Activated CD8-positive, alpha-beta T cell treated with anti-CD3 and anti-CD28 coated beads for 36 hours (primary cell): Measurements from ENCODE around the gene DHRSX. TPM values are rescaled to one million over a fixed set of nuclear protein-coding genes. Genes with fewer than 3 reads are reported as not detected.
A peak's percentile ranks its signal among the peaks of the same experiment; 100 is the strongest.

Experiments used
- ATAC-seq: fragments of 200-7000 bp; cut with Tn5 transposase; one replicate; pipeline ENCODE4 v1.10.0; 2021; ENCODE audit warnings: mild to moderate bottlenecking, moderate library complexity
- CTCF ChIA-PET: fragments of 350-600 bp; sonication (Branson Sonifier 250); formaldehyde crosslinking; loops from one replicate; lab custom pipeline; 2021; ENCODE audit warnings: antibody characterized with exemption; lab: Charles Lee
- POLR2A ChIA-PET: fragments of 350-600 bp; sonication (Branson Sonifier 250); formaldehyde crosslinking; loops from one replicate; lab custom pipeline; 2021; ENCODE audit warnings: antibody characterized with exemption; lab: Charles Lee
- DNase-seq: peaks from one replicate; pipeline ENCODE4 v3.0.0-alpha.2; 2020
- H3K27ac Mint-ChIP-seq: one replicate; pipeline ENCODE4 v1.8.0; 2021; ENCODE audit warnings: mild to moderate bottlenecking, mixed read lengths
- H3K27me3 Mint-ChIP-seq: one replicate; pipeline ENCODE4 v1.8.0; 2021; ENCODE audit warnings: mixed read lengths
- H3K36me3 Mint-ChIP-seq: one replicate; pipeline ENCODE4 v1.8.0; 2021; ENCODE audit warnings: low read depth, mixed read lengths
- H3K4me1 Mint-ChIP-seq: one replicate; pipeline ENCODE4 v1.8.0; 2021; ENCODE audit warnings: low read depth, mixed read lengths
- H3K4me3 Mint-ChIP-seq: one replicate; pipeline ENCODE4 v1.8.0; 2021; ENCODE audit warnings: mild to moderate bottlenecking, moderate library complexity, mixed read lengths
- H3K9me3 Mint-ChIP-seq: one replicate; pipeline ENCODE4 v1.8.0; 2021; ENCODE audit warnings: mixed read lengths
- CTCF ChIP-seq: fragments of 200-600 bp; IDR thresholded peaks from one replicate; pipeline ENCODE4 v1.8.0; 2022; ENCODE audit warnings: antibody characterized with exemption, mild to moderate bottlenecking
- intact Hi-C: fragments of 100-400 bp; cut with micrococcal nuclease; formaldehyde crosslinking; loops from one replicate; pipeline ENCODE4 v1.10.0; 2022
- total RNA-seq, 2 experiments: library from RNA; stranded (reverse); gene quantifications; one replicate each; pipeline ENCODE4 v1.2.3, GENCODE V29; 2021

Gene DHRSX
- total RNA-seq, 2 experiments from 2014 or later: 19.7 to 22.0 TPM

DNA sequence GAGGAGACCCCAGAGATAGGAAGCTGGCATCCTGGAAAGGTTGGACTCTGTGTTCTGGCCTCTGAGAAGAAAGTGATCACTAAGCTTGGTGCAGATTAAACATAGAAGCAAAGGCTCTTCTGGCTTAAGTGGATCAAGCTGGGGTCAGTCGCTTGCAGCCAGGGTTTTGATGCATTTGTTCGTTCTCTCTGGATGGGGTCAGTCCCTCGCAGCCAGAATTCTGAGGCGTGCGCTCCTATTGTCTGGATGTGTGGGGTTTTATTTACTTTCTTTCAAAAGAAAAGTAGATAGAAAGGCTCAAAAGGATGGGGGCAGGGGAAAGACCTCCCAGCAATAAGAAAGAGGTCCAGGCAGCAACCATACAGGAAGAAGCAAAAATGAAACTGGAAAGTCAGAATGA is 152.6 kb downstream of the DHRSX start:
- no peaks in the 10 kb centered on the region for H3K27me3 Mint-ChIP-seq
- H3K9me3 Mint-ChIP-seq: peaks cover 15% of the 10 kb centered on the region
- H3K27ac Mint-ChIP-seq: no peak overlapping the region
- TF ChIP-seq CTCF: no peak
- CTCF ChIA-PET: no interaction called here
- intact Hi-C loops: no loop called here
- no peaks in the 10 kb centered on the region for H3K4me1 Mint-ChIP-seq
- ATAC-seq (no peak), DNase-seq (no peak)
- no peak overlapping the region for H3K4me3 Mint-ChIP-seq
- peaks cover 73% of the 10 kb centered on the region for H3K36me3 Mint-ChIP-seq
- POLR2A ChIA-PET: no interaction called here

DNA sequence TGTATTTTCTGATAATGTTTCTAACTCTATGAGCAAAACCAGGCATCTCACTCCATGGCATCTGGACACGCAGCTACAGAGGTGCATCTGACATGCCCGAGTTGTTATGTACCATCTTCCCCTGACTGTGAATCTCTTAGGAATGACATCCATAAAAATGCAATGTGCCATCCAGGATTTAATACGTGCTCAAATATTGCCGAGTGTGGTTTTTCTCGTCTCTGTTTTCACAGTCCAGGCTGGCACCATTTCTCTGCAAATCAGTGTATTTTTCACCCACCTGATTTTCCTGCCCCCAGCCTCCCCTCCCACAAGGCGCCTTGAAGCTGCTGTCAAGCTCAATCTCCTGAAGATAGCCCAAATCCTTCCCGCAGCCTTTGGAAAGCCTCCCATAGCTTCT is 154.6 kb downstream of the DHRSX start:
- no peak for ATAC-seq
- Mint-ChIP-seq H3K36me3 (peaks cover 69% of the 10 kb centered on the region), H3K4me1 (no peaks in the 10 kb centered on the region), H3K4me3 (no peak overlapping the region), H3K27ac (no peak overlapping the region), H3K9me3 (peaks cover 13% of the 10 kb centered on the region), H3K27me3 (no peaks in the 10 kb centered on the region)
- intact Hi-C loops: no loop called here
- ChIA-PET POLR2A (no interaction called here), CTCF (no interaction called here)
- TF ChIP-seq CTCF: no peak
- DNase-seq: no peak

GRCh38 chrX:2345562-2345961 is 155.2 kb downstream of the DHRSX start:
- ChIA-PET CTCF (no interaction called here), POLR2A (no interaction called here)
- intact Hi-C loops: no loop called here
- no peak overlapping the region for H3K4me3 Mint-ChIP-seq
- TF ChIP-seq CTCF: no peak
- peak; percentile 3 for DNase-seq
- H3K36me3 Mint-ChIP-seq: peaks cover 70% of the 10 kb centered on the region
- no peak overlapping the region for H3K27ac Mint-ChIP-seq
- no peak for ATAC-seq
- peaks cover 13% of the 10 kb centered on the region for H3K9me3 Mint-ChIP-seq
- no peaks in the 10 kb centered on the region for H3K27me3 Mint-ChIP-seq
- H3K4me1 Mint-ChIP-seq: no peaks in the 10 kb centered on the region

GRCh38 chrX:2343413-2343812 is 157.4 kb downstream of the DHRSX start:
- Mint-ChIP-seq H3K9me3 (peaks cover 20% of the 10 kb centered on the region), H3K27ac (no peak overlapping the region), H3K27me3 (no peaks in the 10 kb centered on the region), H3K4me3 (no peak overlapping the region), H3K36me3 (peaks cover 79% of the 10 kb centered on the region), H3K4me1 (no peaks in the 10 kb centered on the region)
- no peak for ATAC-seq
- TF ChIP-seq CTCF: no peak
- no peak for DNase-seq
- ChIA-PET CTCF (no interaction called here), POLR2A (no interaction called here)
- intact Hi-C loops: no loop called here

- no peaks in the 10 kb centered on the region for H3K27me3 Mint-ChIP-seq
- H3K4me3 Mint-ChIP-seq: no peak overlapping the region
- DNase-seq: no peak
- ChIA-PET POLR2A (no interaction called here), CTCF (no interaction called here)
- intact Hi-C loops: no loop called here
- H3K4me1 Mint-ChIP-seq: no peaks in the 10 kb centered on the region
- H3K36me3 Mint-ChIP-seq: peaks cover 77% of the 10 kb centered on the region
- no peak for ATAC-seq
- no peak overlapping the region for H3K27ac Mint-ChIP-seq
- peaks cover 20% of the 10 kb centered on the region for H3K9me3 Mint-ChIP-seq
- no peak for TF ChIP-seq CTCF
Measured at GRCh38 chrX:2342874-2343273, 157.9 kb downstream of the DHRSX start.
